ENCODE data around the gene CADPS2. TPM values are rescaled to one million over a fixed set of nuclear protein-coding genes. Genes with fewer than 3 reads are reported as not detected.
A peak's percentile ranks its signal among the peaks of the same experiment; 100 is the strongest.

CADPS2 gene
- total and polyA plus RNA-seq, 7 donors, result 4.7 to 13.0 (median 9.5) TPM

DNA sequence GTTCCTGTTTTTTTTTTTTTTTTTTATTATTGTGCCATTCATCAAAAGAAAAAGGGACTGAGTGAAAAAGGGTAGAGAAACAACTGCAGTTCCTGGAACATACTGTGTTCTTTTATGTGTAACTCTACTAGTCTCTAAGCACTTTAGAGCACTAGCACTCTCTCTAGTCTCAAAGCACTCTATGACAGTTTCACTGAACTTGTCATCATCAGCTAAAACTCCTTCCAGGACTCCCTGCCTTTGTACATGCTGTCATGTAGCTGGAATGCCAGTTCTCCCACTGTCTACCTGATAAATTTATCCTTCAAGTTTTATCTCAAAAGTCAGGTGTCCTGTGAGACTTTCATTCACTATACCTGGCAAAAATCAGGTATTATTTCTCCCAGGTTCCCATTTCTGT lies 333.5 kb downstream of the CADPS2 start:
- no peaks in the 10 kb centered on the region for H3K36me3 ChIP-seq
- no peaks in the 10 kb centered on the region for H3K9me3 ChIP-seq

DNA sequence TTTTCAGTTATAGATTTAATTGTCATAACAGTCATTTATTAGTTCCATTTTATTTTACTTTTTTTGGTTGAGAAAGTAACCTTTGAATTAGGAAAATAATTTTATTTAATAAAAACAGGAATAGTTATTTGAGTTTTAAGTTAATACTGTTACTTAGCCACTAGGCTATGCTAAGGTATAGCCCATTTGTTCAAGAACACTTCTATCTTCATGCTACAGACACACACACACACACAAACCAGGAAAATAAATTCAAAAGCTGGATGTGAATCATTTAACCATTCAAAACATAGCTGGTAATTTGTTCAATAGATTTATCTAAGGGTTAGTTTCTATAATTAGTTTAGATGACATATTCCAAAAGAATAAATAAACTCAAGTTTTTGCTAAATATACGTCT lies 335.7 kb downstream of the CADPS2 start:
- Histone ChIP-seq H3K9me3 (no peaks in the 10 kb centered on the region), H3K4me1 (no peaks in the 10 kb centered on the region), H3K27me3 (no peaks in the 10 kb centered on the region), H3K27ac (no peak overlapping the region), H3K36me3 (no peaks in the 10 kb centered on the region), H3K4me3 (no peak overlapping the region)
- TF ChIP-seq, protein P1, sequence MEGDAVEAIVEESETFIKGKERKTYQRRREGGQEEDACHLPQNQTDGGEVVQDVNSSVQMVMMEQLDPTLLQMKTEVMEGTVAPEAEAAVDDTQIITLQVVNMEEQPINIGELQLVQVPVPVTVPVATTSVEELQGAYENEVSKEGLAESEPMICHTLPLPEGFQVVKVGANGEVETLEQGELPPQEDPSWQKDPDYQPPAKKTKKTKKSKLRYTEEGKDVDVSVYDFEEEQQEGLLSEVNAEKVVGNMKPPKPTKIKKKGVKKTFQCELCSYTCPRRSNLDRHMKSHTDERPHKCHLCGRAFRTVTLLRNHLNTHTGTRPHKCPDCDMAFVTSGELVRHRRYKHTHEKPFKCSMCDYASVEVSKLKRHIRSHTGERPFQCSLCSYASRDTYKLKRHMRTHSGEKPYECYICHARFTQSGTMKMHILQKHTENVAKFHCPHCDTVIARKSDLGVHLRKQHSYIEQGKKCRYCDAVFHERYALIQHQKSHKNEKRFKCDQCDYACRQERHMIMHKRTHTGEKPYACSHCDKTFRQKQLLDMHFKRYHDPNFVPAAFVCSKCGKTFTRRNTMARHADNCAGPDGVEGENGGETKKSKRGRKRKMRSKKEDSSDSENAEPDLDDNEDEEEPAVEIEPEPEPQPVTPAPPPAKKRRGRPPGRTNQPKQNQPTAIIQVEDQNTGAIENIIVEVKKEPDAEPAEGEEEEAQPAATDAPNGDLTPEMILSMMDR (IDR thresholded peaks at IDR 0.05), result no peak
- TF ChIP-seq EP300 (IDR thresholded peaks at IDR 0.05), result no peak
- no peak for TF ChIP-seq POLR2AphosphoS5 (IDR thresholded peaks at IDR 0.05)
- no peak for TF ChIP-seq POLR2A (IDR thresholded peaks at IDR 0.05)
- DNase-seq, result no peak
- intact Hi-C loops (cut with DNase I), result no loop called here
- WGBS, 2 donors, result 81 to 90% methylated on average over 1 of the region's 1 CpG

More for the DNA sequence above, 333.5 kb downstream of the CADPS2 start:
- Histone ChIP-seq H3K4me1 (peaks cover 0 to 9% (median 2%) of the 10 kb centered on the region in 4 donors), H3K27ac (no peak overlapping the region), H3K4me3 (no peak overlapping the region), H3K27me3 (no peaks in the 10 kb centered on the region)
- intact Hi-C loops (cut with DNase I), result no loop called here
- no peak for TF ChIP-seq POLR2A (IDR thresholded peaks at IDR 0.05)
- no peak for DNase-seq

- no peak for TF ChIP-seq EP300 (IDR thresholded peaks at IDR 0.05)
- TF ChIP-seq POLR2AphosphoS5 (IDR thresholded peaks at IDR 0.05), result no peak
- TF ChIP-seq, protein P1 (IDR thresholded peaks at IDR 0.05), result no peak
- TF ChIP-seq POLR2A (IDR thresholded peaks at IDR 0.05), result no peak
- Histone ChIP-seq H3K36me3 (no peaks in the 10 kb centered on the region), H3K27ac (no peak overlapping the region), H3K4me1 (no peaks in the 10 kb centered on the region), H3K4me3 (no peak overlapping the region), H3K27me3 (no peaks in the 10 kb centered on the region), H3K9me3 (no peaks in the 10 kb centered on the region)
- DNase-seq, result no peak
- intact Hi-C loops (cut with DNase I), result no loop called here
- WGBS, 2 donors, result 66 to 79% methylated on average over 5 of the region's 5 CpGs
Measured at GRCh38 chr7:122549578-122549977, 336.7 kb downstream of the CADPS2 start.

DNA sequence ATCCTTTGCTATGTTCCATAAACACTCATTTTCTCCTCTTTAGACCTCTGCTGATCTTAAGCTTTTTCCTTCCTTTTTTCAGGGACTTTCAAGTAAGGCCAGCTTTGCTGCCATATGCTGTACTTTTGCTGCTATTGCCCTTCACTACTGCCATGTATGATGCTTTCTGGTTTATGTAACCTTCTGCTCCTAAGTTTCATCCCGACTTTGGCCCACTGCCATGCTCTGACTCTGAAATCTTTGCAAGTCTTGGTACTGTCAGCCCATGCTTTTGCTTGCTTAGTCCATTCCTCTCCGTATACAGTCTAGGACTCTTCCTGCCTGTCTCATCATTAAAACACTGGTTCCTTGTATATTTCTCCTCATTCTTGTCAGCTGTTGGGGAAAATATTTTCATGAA lies 339.8 kb downstream of the CADPS2 start:
- 45 to 84% methylated on average over 2 of the region's 2 CpGs for WGBS, 2 donors

GRCh38 chr7:122544463-122544862 lies 341.8 kb downstream of the CADPS2 start:
- intact Hi-C loops (cut with DNase I), result no loop called here
- H3K4me1 ChIP-seq, result no peaks in the 10 kb centered on the region
- WGBS, 2 donors, result 65 to 86% methylated on average over 2 of the region's 2 CpGs
- peak; percentile 55 for DNase-seq
- H3K9me3 ChIP-seq, result no peaks in the 10 kb centered on the region
- no peaks in the 10 kb centered on the region for H3K36me3 ChIP-seq
- no peak overlapping the region for H3K27ac ChIP-seq
- no peak overlapping the region for H3K4me3 ChIP-seq
- TF ChIP-seq, protein P1 (IDR thresholded peaks at IDR 0.05), result no peak
- TF ChIP-seq EP300 (IDR thresholded peaks at IDR 0.05), result no peak
- no peak for TF ChIP-seq POLR2AphosphoS5 (IDR thresholded peaks at IDR 0.05)
- no peak for TF ChIP-seq POLR2A (IDR thresholded peaks at IDR 0.05)
- H3K27me3 ChIP-seq, result no peaks in the 10 kb centered on the region

More for the DNA sequence above, 339.8 kb downstream of the CADPS2 start:
- no peaks in the 10 kb centered on the region for H3K4me1 ChIP-seq
- no peak overlapping the region for H3K4me3 ChIP-seq
- H3K27me3 ChIP-seq, result no peaks in the 10 kb centered on the region
- TF ChIP-seq EP300 (IDR thresholded peaks at IDR 0.05) (no peak), POLR2A (IDR thresholded peaks at IDR 0.05) (no peak), POLR2AphosphoS5 (IDR thresholded peaks at IDR 0.05) (no peak)
- TF ChIP-seq, protein P1 (IDR thresholded peaks at IDR 0.05), result no peak
- H3K9me3 ChIP-seq, result no peaks in the 10 kb centered on the region
- DNase-seq, result peak; percentile 60
- H3K27ac ChIP-seq, result no peak overlapping the region
- no peaks in the 10 kb centered on the region for H3K36me3 ChIP-seq
- intact Hi-C loops (cut with DNase I), result no loop called here
